ENCODE data around the gene ZNF260. TPM values are rescaled to one million over a fixed set of nuclear protein-coding genes. Genes with fewer than 3 reads are reported as not detected.

The ZNF260 gene
- total and polyA plus RNA-seq, 2 of the 13 experiments (the other 11 are each of a cell fraction or from before 2014, with no cell fraction given): 2.8 to 10.5 TPM

GRCh38 chr19:36489118-36489919 is 38.8 kb downstream of the ZNF260 start, which contains the start of gene ZNF566 (continued):
- TF ChIP-seq ZNF34 (CRISPR knock-in tag; IDR thresholded peaks at IDR 0.05; ENCODE audit: borderline replicate concordance) (peak; percentile 92), KMT2A (CRISPR knock-in tag; IDR thresholded peaks at IDR 0.05) (peak; percentile 94; the same call in 1 of the 2 replicates), NFE2 (CRISPR knock-in tag; IDR thresholded peaks at IDR 0.05) (no peak), ZNF30 (CRISPR knock-in tag; IDR thresholded peaks at IDR 0.05) (peak; percentile 91; the same call in 1 of the 2 replicates), HIVEP1 (CRISPR knock-in tag; IDR thresholded peaks at IDR 0.05) (peak; percentile 65; the same call in 1 of the 2 replicates), FOXO1 (CRISPR knock-in tag; IDR thresholded peaks at IDR 0.05) (no peak; the same call in 1 of the 2 replicates), ZNF407 (CRISPR knock-in tag; IDR thresholded peaks at IDR 0.05; ENCODE audit: not compliant biosample characterization) (peak; percentile 67), ZNF710 (CRISPR knock-in tag; IDR thresholded peaks at IDR 0.05; ENCODE audit: borderline replicate concordance) (peak; percentile 56), MATR3 (CRISPR knock-in tag; IDR thresholded peaks at IDR 0.05) (no peak), SP5 (CRISPR knock-in tag; IDR thresholded peaks at IDR 0.05; ENCODE audit: borderline replicate concordance, low read depth) (no peak)

All from HepG2 (cell line).